Mesendoderm (in vitro differentiated cells): ENCODE measurements around the gene LRP11.

Experiments
- DNase-seq: peaks from one replicate; pipeline ENCODE4 v3.0.0; 2013
- H2AK5ac ChIP-seq: 2 replicates; pipeline ENCODE4 v1.6.1; 2013; ENCODE audit warnings: low read length, inconsistent platforms
- H2BK120ac ChIP-seq: 2 replicates; pipeline ENCODE4 v1.6.1; 2013; ENCODE audit warnings: low read depth, mild to moderate bottlenecking, low read length, moderate library complexity, mixed read lengths
- H2BK15ac ChIP-seq: replicated peaks from 2 replicates; pipeline ENCODE4 v1.6.1; 2013; ENCODE audit warnings: low read depth, mild to moderate bottlenecking, moderate library complexity
- H2BK5ac ChIP-seq: 2 replicates; pipeline ENCODE4 v1.6.1; 2013; ENCODE audit warnings: low read length, inconsistent platforms
- H3K18ac ChIP-seq: 2 replicates; pipeline ENCODE4 v1.6.1; 2013; ENCODE audit warnings: mild to moderate bottlenecking, low read length, mixed read lengths
- H3K23ac ChIP-seq: one replicate; pipeline ENCODE4 v1.6.1; 2013; ENCODE audit warnings: low read length
- H3K27ac ChIP-seq: 2 replicates; pipeline ENCODE4 v1.5.1; 2013; ENCODE audit warnings: low read depth, mild to moderate bottlenecking, inconsistent platforms, low read length, moderate library complexity
- H3K27me3 ChIP-seq: 2 replicates; pipeline ENCODE4 v1.6.1; 2013; ENCODE audit warnings: low read length, control low read depth, mild to moderate bottlenecking, inconsistent platforms; ENCODE audit not compliant: insufficient read depth, poor library complexity
- H3K36me3 ChIP-seq: 2 replicates; pipeline ENCODE4 v1.6.1; 2013; ENCODE audit warnings: low read length, inconsistent platforms; ENCODE audit not compliant: control insufficient read depth, insufficient read depth
- H3K4ac ChIP-seq: one replicate; pipeline ENCODE4 v1.6.1; 2013; ENCODE audit warnings: low read depth, mild to moderate bottlenecking, low read length, moderate library complexity
- H3K4me1 ChIP-seq: 2 replicates; pipeline ENCODE4 v1.6.1; 2013; ENCODE audit warnings: low read depth, low read length, inconsistent platforms; ENCODE audit not compliant: control insufficient read depth
- H3K4me2 ChIP-seq: 2 replicates; pipeline ENCODE4 v1.6.1; 2013; ENCODE audit warnings: low read length
- H3K4me3 ChIP-seq: 2 replicates; pipeline ENCODE4 v1.5.1; 2013; ENCODE audit warnings: mild to moderate bottlenecking, low read length
- H3K56ac ChIP-seq: one replicate; pipeline ENCODE4 v1.6.1; 2013; ENCODE audit warnings: low read length
- H3K79me1 ChIP-seq: 2 replicates; pipeline ENCODE4 v1.6.1; 2013; ENCODE audit warnings: low read length, inconsistent platforms
- H3K79me2 ChIP-seq: 2 replicates; pipeline ENCODE4 v1.6.1; 2013; ENCODE audit warnings: mild to moderate bottlenecking, low read length; ENCODE audit not compliant: control insufficient read depth, insufficient read depth
- H3K9ac ChIP-seq: 2 replicates; pipeline ENCODE4 v1.6.1; 2013; ENCODE audit warnings: low read length, inconsistent platforms
- H4K5ac ChIP-seq: one replicate; pipeline ENCODE4 v1.6.1; 2013; ENCODE audit warnings: low read length
- H4K8ac ChIP-seq: one replicate; pipeline ENCODE4 v1.6.1; 2013; ENCODE audit warnings: low read depth, mild to moderate bottlenecking, control low read depth, low read length, moderate library complexity
- WGBS: extraction: QIAGEN DNeasy Blood & Tissue Kit; methylation state at CpG from one replicate; pipeline ENCODE4 v1.1.7; 2013; ENCODE audit warnings: low lambda C conversion rate, missing lambda C conversion rate; ENCODE audit not compliant: insufficient coverage; ENCODE audit errors: extremely low coverage; 5-methylcytosine and 5-hydroxymethylcytosine counted together

Gene LRP11

GRCh38 chr6:149779644-149779963 lies 84.6 kb downstream of the LRP11 start:
- H2BK120ac ChIP-seq = no peak overlapping the region
- no peak overlapping the region for H3K4me2 ChIP-seq
- H3K27ac ChIP-seq = no peak overlapping the region
- WGBS = no CpG with 5 or more reads among the region's 2 CpGs
- no peak overlapping the region for H4K5ac ChIP-seq
- no peak overlapping the region for H2BK5ac ChIP-seq
- no peak for DNase-seq
- H3K79me1 ChIP-seq = peaks cover 2% of the 10 kb centered on the region
- H3K4me3 ChIP-seq = no peak overlapping the region
- no peaks in the 10 kb centered on the region for H3K4me1 ChIP-seq
- H3K56ac ChIP-seq = no peak overlapping the region
- H2AK5ac ChIP-seq = no peak overlapping the region
- no peak overlapping the region for H3K9ac ChIP-seq
- H3K36me3 ChIP-seq = peaks cover 4% of the 10 kb centered on the region
- no peaks in the 10 kb centered on the region for H3K79me2 ChIP-seq
- no peak overlapping the region for H3K23ac ChIP-seq
- H3K18ac ChIP-seq = no peak overlapping the region
- H2BK15ac ChIP-seq = no peak overlapping the region
- H3K4ac ChIP-seq = no peak overlapping the region
- H3K27me3 ChIP-seq = no peaks in the 10 kb centered on the region
- no peak overlapping the region for H4K8ac ChIP-seq

GRCh38 chr6:149777624-149778023 lies 86.5 kb downstream of the LRP11 start:
- H4K5ac ChIP-seq = no peak overlapping the region
- H2BK120ac ChIP-seq = no peak overlapping the region
- no peak overlapping the region for H3K23ac ChIP-seq
- H3K4me2 ChIP-seq = no peak overlapping the region
- H3K56ac ChIP-seq = no peak overlapping the region
- H3K4me1 ChIP-seq = no peaks in the 10 kb centered on the region
- peaks cover 2% of the 10 kb centered on the region for H3K79me1 ChIP-seq
- no peaks in the 10 kb centered on the region for H3K79me2 ChIP-seq
- H3K27me3 ChIP-seq = no peaks in the 10 kb centered on the region
- no peak overlapping the region for H4K8ac ChIP-seq
- no peak overlapping the region for H3K4me3 ChIP-seq
- no peak overlapping the region for H3K4ac ChIP-seq
- no peak overlapping the region for H2AK5ac ChIP-seq
- H2BK5ac ChIP-seq = no peak overlapping the region
- WGBS = no CpG with 5 or more reads among the region's 1 CpG
- H3K36me3 ChIP-seq = peaks cover 2% of the 10 kb centered on the region
- H3K27ac ChIP-seq = no peak overlapping the region
- no peak for DNase-seq
- H3K9ac ChIP-seq = no peak overlapping the region
- H3K18ac ChIP-seq = no peak overlapping the region
- H2BK15ac ChIP-seq = no peak overlapping the region

DNA sequence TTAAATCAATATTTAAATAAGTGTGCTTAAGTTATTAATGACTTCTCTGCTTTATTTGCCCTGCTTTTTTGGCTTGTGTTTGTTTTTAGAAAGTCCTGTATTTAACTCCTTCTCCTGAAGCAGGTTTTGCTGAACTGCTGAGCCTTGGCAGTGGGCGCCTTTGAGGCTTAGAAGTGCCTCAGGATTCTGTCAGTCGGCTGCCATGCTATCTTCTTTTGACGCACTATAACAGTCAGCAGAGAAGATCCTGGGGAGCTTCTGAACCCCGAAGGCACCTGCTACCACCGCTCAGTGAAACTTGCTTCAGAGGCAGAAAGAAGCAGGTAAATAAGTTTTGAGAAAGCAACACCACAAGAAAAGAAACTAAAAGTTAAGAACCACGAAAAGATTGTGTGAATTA lies 92.2 kb downstream of the LRP11 start:
- H2AK5ac ChIP-seq = no peak overlapping the region
- no peak overlapping the region for H2BK15ac ChIP-seq
- no peak overlapping the region for H4K5ac ChIP-seq
- no peaks in the 10 kb centered on the region for H3K27me3 ChIP-seq
- no peak overlapping the region for H2BK120ac ChIP-seq
- no peak overlapping the region for H3K4me2 ChIP-seq
- H4K8ac ChIP-seq = no peak overlapping the region
- no peak overlapping the region for H3K56ac ChIP-seq
- no peak overlapping the region for H2BK5ac ChIP-seq
- no CpG with 5 or more reads among the region's 6 CpGs for WGBS
- H3K9ac ChIP-seq = no peak overlapping the region
- no peak overlapping the region for H3K18ac ChIP-seq
- H3K23ac ChIP-seq = no peak overlapping the region
- no peak overlapping the region for H3K4ac ChIP-seq
- H3K79me1 ChIP-seq = no peaks in the 10 kb centered on the region
- no peaks in the 10 kb centered on the region for H3K4me1 ChIP-seq
- DNase-seq = no peak
- peaks cover 5% of the 10 kb centered on the region for H3K79me2 ChIP-seq
- no peak overlapping the region for H3K4me3 ChIP-seq
- no peak overlapping the region for H3K27ac ChIP-seq
- H3K36me3 ChIP-seq = no peaks in the 10 kb centered on the region

DNA sequence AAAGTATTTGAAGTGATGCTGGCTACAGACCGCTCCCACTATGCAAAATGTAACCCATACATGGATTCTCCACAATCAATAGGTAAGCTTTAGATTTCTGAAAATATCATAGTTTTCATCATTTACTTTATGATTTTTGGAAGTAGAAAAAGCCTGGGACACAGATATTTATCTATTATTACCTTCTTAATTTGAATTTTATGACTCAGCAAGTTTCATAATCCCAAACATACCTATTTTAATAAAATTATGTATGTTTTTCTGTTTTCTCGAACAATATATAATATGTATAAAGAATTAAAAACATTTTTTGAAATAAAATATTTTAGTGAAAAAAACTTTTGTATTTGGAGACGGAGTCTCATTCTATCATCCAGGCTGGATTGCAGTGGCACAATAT lies 93.0 kb downstream of the LRP11 start:
- H3K27me3 ChIP-seq = no peaks in the 10 kb centered on the region
- H3K9ac ChIP-seq = no peak overlapping the region
- no peaks in the 10 kb centered on the region for H3K4me1 ChIP-seq
- H2BK120ac ChIP-seq = no peak overlapping the region
- WGBS = no CpG with 5 or more reads among the region's 3 CpGs
- peaks cover 9% of the 10 kb centered on the region for H3K79me2 ChIP-seq
- no peak overlapping the region for H3K4me2 ChIP-seq
- H2BK15ac ChIP-seq = no peak overlapping the region
- H3K79me1 ChIP-seq = no peaks in the 10 kb centered on the region
- H3K18ac ChIP-seq = no peak overlapping the region
- no peaks in the 10 kb centered on the region for H3K36me3 ChIP-seq
- H4K5ac ChIP-seq = no peak overlapping the region
- H2AK5ac ChIP-seq = no peak overlapping the region
- no peak overlapping the region for H2BK5ac ChIP-seq
- H3K23ac ChIP-seq = no peak overlapping the region
- H3K4me3 ChIP-seq = no peak overlapping the region
- H3K27ac ChIP-seq = no peak overlapping the region
- no peak overlapping the region for H3K56ac ChIP-seq
- H3K4ac ChIP-seq = no peak overlapping the region
- no peak for DNase-seq
- H4K8ac ChIP-seq = no peak overlapping the region

GRCh38 chr6:149769676-149770075 lies 94.5 kb downstream of the LRP11 start:
- no peak overlapping the region for H3K56ac ChIP-seq
- no peak overlapping the region for H3K27ac ChIP-seq
- H3K36me3 ChIP-seq = no peaks in the 10 kb centered on the region

More at GRCh38 chr6:149769676-149770075, 94.5 kb downstream of the LRP11 start:
- Histone ChIP-seq H2AK5ac (no peak overlapping the region), H4K8ac (no peak overlapping the region), H3K79me1 (no peaks in the 10 kb centered on the region), H2BK120ac (no peak overlapping the region), H3K27me3 (no peaks in the 10 kb centered on the region), H4K5ac (no peak overlapping the region), H3K4ac (no peak overlapping the region), H3K9ac (no peak overlapping the region), H2BK5ac (no peak overlapping the region), H3K23ac (no peak overlapping the region), H3K18ac (no peak overlapping the region), H3K4me1 (no peaks in the 10 kb centered on the region), H2BK15ac (no peak overlapping the region), H3K79me2 (peaks cover 9% of the 10 kb centered on the region), H3K4me3 (no peak overlapping the region), H3K4me2 (no peak overlapping the region)
- WGBS = no CpG with 5 or more reads among the region's 2 CpGs
- no peak for DNase-seq
